Esophagus squamous epithelium (tissue), 4 donors: ENCODE data around the gene CRLF1.

Experiments
- CTCF ChIP-seq, 6 experiments: fragments of 450-650 bp in 4 of 6; fragments of 200-600 bp in 2 of 6; sonication (generic) in 2 of 6; IDR thresholded peaks; one replicate each; pipeline ENCODE4 v1.5.1; 2016 to 2019; ENCODE audit warnings: antibody characterized with exemption in 6 of 6, mild to moderate bottlenecking in 4 of 6, moderate library complexity in 4 of 6
- POLR2A ChIP-seq, 4 donors: fragments of 450-650 bp; IDR thresholded peaks; one replicate each; pipeline ENCODE4 v1.6.1; 2017; ENCODE audit warnings: antibody characterized with exemption in 4 of 4, mild to moderate bottlenecking in 4 of 4, moderate library complexity in 3 of 4

GRCh38 chr19:18597809-18598660, 8.6 kb downstream of the CRLF1 start:
- no peak for TF ChIP-seq CTCF (IDR thresholded peaks at IDR 0.05)
- no peak for TF ChIP-seq POLR2A (IDR thresholded peaks at IDR 0.05)
